Right hindlimb (tissue), 1 donor: ENCODE data around the gene AMDHD1.
A peak's percentile ranks its signal among the peaks of the same experiment; 100 is the strongest.

Experiments used
- DNase-seq: peaks from one replicate; pipeline ENCODE4 v3.0.0-alpha.2; 2018

Gene AMDHD1

GRCh38 chr12:95943330-95943842, at the start of gene AMDHD1:
Gene AMDHD1 (plus strand): TSS chr12:95943331. CDS start chr12:95943399, 68 bp downstream.
- DNase-seq, result peak; percentile 71

- DNase-seq, result no peak
Observed at GRCh38 chr12:95896846-95897245, 46.3 kb upstream of the AMDHD1 start.

DNA sequence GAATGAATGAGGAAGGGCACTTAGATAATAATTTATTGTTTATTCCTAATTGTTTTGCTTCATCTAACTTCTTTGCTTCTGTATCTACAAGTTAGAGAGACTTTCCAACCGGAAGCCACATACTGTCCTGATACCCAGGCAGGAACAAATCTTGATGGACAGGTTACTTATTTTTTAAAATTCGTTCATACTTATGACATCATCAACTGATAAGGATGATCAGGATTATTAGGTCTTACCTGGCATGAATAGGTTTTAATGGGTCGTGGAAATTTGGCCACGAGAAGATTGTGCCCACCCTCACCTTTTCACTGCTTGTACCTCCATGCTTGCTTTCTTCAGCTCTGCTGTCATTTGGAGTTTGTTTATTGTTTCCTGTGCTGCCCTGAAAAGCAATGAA, 45.0 kb upstream of the AMDHD1 start:
- no peak for DNase-seq

DNA sequence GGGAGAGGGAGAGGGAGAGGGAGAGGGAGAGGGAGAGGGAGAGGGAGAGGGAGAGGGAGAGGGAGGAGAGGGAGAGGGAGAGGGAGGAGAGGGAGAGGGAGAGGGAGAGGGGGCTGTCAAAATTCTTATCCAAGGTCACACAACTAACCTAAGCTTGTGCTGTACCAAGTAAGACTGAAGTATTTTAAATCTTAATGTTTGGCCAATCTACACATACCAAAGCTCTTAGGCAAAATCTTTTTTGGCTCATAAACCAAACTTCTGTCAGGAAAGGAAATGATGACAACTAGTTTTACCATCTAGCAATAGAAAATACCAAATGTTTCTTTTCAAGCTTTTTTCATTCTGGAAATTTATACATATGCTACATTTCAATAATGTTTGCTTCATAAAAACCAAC, 34.6 kb upstream of the AMDHD1 start:
- DNase-seq, result no peak

GRCh38 chr12:95909871-95910270, 33.3 kb upstream of the AMDHD1 start:
- DNase-seq, result no peak

DNA sequence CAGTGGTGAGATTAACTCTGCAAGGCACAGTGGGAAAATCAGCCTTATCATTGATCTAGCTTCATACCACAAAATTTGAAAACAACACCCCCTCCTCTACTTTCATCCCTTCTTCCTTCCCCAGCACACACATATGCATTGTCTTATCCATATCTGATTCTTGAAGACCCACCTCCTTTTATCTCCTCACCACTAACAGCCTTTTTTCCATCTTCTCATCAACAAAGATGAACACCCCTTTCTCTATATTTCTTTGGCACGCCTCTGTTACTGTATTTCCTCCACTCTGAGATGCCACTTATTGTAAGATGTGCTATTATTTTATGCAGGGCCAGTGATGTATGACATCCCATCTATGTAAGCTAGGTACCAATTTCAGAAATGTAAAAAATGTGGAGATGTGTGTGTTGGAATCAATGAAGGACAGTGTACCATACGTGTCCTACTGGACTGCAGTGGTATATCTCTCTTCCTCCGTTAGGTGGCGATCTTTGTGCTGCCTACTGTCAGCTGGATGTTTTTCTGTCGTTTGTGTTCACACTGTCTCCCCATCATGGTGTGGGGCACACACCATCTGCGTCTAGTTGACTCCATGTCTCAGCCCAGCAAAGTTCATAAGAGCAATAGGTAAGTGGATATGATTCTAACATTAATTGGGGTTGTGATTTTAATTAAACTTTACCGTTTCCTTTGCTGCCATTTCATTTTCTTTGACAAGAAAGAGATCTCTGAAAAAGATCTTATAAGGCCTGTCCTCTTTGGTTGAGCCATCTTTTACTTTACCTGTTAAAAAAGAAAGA, 24.7 kb upstream of the AMDHD1 start:
- peak; percentile 18 for DNase-seq

- DNase-seq, result no peak
Observed at GRCh38 chr12:95919110-95919509, 24.0 kb upstream of the AMDHD1 start.

DNA sequence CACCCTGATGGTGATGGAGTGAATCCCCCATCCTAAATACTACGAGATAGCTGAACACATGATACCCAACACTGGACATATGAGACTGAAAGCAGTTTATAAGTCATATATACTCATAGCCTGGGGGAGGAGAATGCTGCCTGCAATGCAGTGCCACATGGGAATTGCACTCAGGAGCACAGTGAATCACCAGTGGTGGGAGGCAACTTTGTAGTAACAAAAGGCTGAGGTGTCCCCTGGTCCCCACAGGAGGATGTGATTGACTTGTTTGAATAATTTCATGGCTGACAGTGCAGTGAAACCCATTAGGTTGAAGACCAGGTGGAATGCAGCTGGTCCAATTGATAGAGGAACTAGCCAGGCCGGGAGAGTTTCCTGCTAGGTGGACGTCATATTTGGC, 20.9 kb upstream of the AMDHD1 start:
- no peak for DNase-seq

- DNase-seq, result no peak
Observed at GRCh38 chr12:95940514-95940913, 2.6 kb upstream of the AMDHD1 start.

GRCh38 chr12:95942101-95942523, 1.0 kb upstream of the AMDHD1 start:
- DNase-seq, result no peak

DNA sequence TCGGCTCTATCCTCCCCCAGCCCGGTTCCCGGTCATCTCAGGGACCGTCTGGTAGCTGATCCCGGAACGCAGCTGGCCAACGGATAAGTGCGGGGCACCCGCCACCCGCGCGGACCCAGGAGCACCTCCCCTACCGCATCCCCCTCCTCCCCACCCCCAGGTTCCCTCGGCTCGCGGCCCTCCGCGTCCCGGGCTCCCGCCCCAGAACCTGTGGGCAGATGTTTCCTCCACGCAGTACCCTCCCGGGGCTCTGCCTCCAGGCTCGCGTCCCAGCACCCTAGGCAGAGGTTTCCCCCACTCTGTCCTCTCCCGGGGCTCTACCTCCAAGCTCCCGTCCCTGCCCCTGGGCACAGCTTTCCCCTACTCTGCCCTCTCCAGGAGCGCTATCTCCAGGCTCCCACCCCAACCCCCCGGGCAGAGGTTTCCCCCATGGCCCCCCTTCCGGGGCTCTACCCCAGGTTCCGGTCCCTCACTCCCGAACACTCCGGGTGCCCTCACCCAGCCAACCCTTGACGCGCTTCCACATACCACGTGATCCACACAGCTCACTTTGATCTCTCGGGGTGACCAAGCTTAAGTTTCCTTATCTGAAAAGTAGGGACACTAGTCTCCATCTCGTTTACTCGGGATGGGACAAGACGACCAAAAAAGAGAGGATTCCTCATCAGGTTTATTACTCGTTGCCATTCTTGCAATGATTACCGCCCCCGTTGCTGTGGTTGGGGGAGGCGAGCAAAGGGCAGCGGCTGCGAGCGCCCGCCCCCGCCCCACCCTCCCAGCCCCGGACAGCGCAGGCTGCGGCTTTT, 404 bp upstream of the AMDHD1 start, which contains the start of gene CCDC38:
Gene CCDC38 (minus strand): TSS at position 91 of the 806 bp plus-strand sequence. CDS start 6,105 bp downstream, outside the sequence.
- peak; percentile 73 for DNase-seq

- no peak for DNase-seq
Observed at GRCh38 chr12:95944108-95944704, 1.1 kb downstream of the AMDHD1 start.

DNA sequence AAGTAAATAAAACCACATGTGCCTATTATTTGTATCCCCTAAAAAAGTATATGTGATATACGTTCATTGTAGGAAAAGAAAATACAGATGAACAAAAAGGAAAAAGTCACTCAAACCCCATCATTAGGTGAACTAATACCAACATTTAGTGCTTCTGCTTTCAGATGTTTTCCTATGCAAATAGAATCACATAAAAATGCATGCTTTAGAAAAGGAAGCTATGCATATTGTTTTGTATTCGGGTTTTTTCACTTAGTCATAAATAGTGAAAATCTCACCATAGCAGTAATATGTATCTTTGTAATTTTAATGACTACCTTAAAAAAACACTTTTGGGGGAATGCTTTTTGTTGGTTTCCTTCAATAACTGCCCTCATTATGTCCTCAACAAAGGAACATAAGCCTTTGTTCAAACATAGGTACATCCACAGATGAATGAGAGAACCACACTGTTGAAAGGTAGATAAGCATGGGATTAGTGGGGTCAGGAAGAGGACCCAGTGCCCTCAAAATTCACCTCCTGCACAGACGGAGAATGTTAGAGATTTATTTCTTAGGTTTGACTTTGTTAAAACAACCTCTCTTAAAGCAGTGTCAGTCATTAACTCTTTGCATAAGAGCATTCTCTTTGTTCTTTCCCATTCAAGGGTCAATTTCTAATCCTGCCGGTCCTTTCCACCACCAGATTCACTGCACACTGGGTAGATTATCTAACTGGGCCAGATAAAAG, 6.5 kb downstream of the AMDHD1 start:
- DNase-seq, result no peak

- no peak for DNase-seq
Observed at GRCh38 chr12:95951515-95951914, 8.4 kb downstream of the AMDHD1 start.

DNA sequence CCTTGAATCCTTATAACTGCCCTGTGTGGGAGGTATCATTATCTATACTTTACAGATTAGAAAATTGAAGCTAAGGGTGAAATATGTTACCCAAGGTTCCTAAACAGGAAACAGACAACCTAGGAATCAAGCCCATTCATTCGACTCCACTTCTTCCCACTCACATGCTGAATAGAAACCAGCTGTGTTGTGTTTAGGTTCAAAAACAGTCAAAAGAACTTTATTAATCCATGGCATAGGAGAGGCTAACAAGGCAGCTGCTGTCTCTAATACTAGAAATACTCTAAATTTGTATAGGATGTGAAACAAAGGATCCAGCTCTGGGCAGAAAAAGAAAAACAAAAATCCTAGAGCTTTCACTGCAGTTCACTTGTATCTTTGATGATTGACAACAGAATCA, 9.9 kb downstream of the AMDHD1 start:
- no peak for DNase-seq

DNA sequence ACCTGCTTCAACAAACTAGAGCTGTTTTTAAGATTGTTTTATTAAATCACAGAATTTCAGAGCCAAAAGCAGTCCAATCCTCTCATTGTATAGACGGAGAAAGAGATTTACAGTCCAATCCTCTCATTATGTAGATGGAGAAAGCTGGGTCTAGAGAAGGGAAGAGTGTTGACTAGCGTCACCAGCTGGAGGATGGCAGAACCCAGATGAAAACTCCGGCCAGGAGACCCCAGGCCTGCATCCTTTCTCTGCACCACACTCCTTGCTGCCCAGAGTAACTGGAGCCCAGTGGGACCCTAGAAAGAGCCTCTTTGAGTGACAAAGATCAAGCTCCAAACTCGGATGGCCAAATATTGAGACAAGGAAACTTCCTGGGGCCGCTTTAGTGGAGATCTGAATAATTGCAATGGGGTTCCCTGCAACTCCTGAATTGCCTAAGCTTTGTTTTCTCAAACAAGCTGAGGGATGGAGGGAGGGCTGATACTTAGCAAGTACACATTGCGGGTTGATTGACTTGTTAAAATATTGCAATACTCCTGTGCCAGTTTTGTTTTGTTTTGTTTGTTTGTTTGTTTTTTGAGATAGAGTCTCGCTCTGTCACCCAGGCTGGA, 12.5 kb downstream of the AMDHD1 start:
- no peak for DNase-seq

DNA sequence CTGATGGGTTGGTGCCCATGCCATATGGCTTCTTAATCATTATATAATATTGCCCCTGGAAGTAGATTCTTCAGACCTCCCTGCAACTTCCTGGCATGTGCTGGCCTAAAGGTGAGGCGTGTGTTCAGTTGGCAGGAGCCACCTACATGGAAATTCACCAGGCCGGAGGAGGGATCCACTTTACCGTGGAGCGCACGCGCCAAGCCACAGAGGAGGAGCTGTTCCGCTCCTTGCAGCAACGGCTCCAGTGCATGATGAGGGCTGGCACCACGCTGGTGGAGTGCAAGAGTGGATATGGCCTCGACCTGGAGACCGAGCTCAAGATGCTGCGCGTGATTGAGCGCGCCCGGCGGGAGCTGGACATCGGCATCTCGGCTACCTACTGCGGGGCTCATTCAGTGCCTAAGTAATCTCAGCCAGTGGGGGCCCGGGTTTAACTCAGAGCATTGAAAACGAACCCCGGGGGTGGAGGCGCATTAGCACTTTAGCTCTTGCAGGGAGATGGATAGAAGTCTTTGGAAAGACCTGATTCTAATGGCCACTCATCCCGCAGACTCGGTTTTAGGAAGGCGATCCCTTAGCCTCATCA, 13.5 kb downstream of the AMDHD1 start:
- DNase-seq, result no peak

DNA sequence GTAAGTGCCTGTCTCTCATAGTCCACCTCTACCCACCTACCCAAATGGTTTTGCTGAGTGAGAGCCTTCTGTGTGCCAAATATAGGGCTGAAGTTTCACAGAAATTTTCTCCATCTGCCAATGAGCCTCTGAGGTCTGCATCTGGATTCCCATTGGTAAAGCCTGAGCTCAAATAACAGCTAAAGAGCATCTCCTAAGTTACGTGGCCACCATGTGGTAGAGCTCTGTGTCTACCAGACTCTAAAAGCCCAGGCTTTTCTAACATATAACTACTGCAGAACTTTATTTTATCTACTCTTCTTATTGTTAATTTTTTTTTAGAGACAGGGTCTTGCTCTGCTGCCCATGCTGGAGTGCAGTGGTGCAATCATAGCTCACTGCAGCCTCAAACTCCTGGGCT, 16.0 kb downstream of the AMDHD1 start:
- no peak for DNase-seq

- no peak for DNase-seq
Observed at GRCh38 chr12:95960241-95960640, 17.1 kb downstream of the AMDHD1 start.

GRCh38 chr12:95962222-95962621, 19.1 kb downstream of the AMDHD1 start:
- no peak for DNase-seq

GRCh38 chr12:95963096-95963495, 20.0 kb downstream of the AMDHD1 start:
- no peak for DNase-seq
